ENCODE measurements around the gene PDIA5.

PDIA5 gene

DNA sequence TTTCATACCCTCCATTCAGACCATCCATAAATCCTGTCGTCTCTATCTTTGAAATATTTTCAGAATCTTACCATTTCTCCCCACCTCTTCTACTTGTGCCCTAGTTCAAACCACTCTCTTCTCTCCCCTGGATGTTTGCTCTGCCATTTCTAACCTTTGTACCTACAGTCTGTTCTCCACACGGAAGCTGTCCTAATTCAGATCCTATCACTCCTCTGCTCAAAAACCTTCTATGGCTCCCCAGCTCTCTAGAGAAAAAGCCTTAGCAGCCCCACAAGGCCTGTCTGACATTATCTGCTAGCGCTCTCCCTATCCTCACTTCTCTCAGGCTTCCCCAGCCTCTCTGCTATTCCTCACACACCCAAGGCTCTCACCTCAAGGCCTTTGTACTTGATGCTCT lies 34.8 kb upstream of the PDIA5 start:
- H3K4me1 ChIP-seq (ENCODE audit: insufficient read depth, insufficient read length) = no peaks in the 10 kb centered on the region
- no peak for TF ChIP-seq ZNF274 (IDR thresholded peaks at IDR 0.05; ENCODE audit: low read depth, low read length)
- no peak for TF ChIP-seq YY1 (IDR thresholded peaks at IDR 0.05; ENCODE audit: insufficient read depth, insufficient read length)
- no peak for TF ChIP-seq SUZ12 (IDR thresholded peaks at IDR 0.05; ENCODE audit: extremely low read depth, insufficient read depth, insufficient read length)
- H3K36me3 ChIP-seq (ENCODE audit: insufficient read depth, insufficient read length, low read length) = no peaks in the 10 kb centered on the region
- H3K27me3 ChIP-seq (ENCODE audit: insufficient read depth, insufficient read length) = peaks cover 43% of the 10 kb centered on the region
- no peaks in the 10 kb centered on the region for H3K9me3 ChIP-seq (ENCODE audit: insufficient read depth, low read length)
- no peak overlapping the region for H3K4me3 ChIP-seq (ENCODE audit: insufficient read length, low read depth)
- H3K9ac ChIP-seq (ENCODE audit: insufficient read length, low read depth) = no peak overlapping the region
- no peak for DNase-seq (ENCODE audit: low read depth, low spot score)

DNA sequence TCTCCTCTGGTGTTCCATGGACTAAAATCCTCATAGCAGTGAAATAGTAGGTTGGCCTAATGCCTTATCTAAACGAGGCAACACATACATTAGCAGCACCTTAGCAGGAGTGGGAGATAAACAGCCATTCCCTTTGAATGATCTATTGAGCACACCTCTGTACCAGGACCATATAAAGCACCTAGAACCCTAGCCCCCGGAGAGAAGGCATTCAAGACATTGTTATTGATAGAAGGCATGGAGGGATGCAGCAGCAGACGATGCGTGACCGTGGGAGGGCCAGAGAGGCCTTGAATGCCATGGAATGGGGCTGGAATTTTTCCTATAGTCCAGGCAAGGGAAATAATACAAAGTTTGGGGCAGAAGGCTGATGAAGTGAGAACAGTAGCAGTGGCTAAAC lies 32.7 kb upstream of the PDIA5 start:
- TF ChIP-seq SUZ12 (IDR thresholded peaks at IDR 0.05; ENCODE audit: extremely low read depth, insufficient read depth, insufficient read length) (no peak), ZNF274 (IDR thresholded peaks at IDR 0.05; ENCODE audit: low read depth, low read length) (no peak), YY1 (IDR thresholded peaks at IDR 0.05; ENCODE audit: insufficient read depth, insufficient read length) (no peak)
- H3K4me3 ChIP-seq (ENCODE audit: insufficient read length, low read depth) = no peak overlapping the region
- peaks cover 32% of the 10 kb centered on the region for H3K27me3 ChIP-seq (ENCODE audit: insufficient read depth, insufficient read length)
- no peaks in the 10 kb centered on the region for H3K4me1 ChIP-seq (ENCODE audit: insufficient read depth, insufficient read length)
- no peak overlapping the region for H3K9ac ChIP-seq (ENCODE audit: insufficient read length, low read depth)
- H3K36me3 ChIP-seq (ENCODE audit: insufficient read depth, insufficient read length, low read length) = no peaks in the 10 kb centered on the region
- H3K9me3 ChIP-seq (ENCODE audit: insufficient read depth, low read length) = no peaks in the 10 kb centered on the region
- no peak for DNase-seq (ENCODE audit: low read depth, low spot score)

DNA sequence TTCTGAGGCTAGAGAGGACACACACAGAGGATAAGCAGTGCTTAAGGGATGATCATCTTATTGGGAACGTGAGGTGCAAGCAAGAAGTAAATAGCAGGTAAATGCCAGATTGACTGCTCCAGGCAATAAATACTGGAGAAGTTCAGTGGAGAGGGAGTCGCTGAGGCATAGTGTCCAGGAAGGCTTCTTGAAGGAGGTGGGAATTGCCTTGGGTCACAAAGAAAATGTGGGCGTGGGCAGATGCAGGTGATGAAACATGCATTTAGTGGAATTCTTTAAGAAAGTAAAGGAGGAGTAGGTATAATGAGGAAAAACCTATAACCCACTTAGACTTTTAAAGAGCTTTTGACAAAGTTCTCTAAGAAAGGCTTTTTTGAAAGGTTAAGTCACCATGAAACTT lies 31.8 kb upstream of the PDIA5 start:
- Histone ChIP-seq H3K4me1 (ENCODE audit: insufficient read depth, insufficient read length) (peaks cover 2% of the 10 kb centered on the region), H3K36me3 (ENCODE audit: insufficient read depth, insufficient read length, low read length) (no peaks in the 10 kb centered on the region), H3K9me3 (ENCODE audit: insufficient read depth, low read length) (no peaks in the 10 kb centered on the region), H3K27me3 (ENCODE audit: insufficient read depth, insufficient read length) (peaks cover 24% of the 10 kb centered on the region), H3K4me3 (ENCODE audit: insufficient read length, low read depth) (no peak overlapping the region), H3K9ac (ENCODE audit: insufficient read length, low read depth) (no peak overlapping the region)
- TF ChIP-seq YY1 (IDR thresholded peaks at IDR 0.05; ENCODE audit: insufficient read depth, insufficient read length) (no peak), SUZ12 (IDR thresholded peaks at IDR 0.05; ENCODE audit: extremely low read depth, insufficient read depth, insufficient read length) (no peak), ZNF274 (IDR thresholded peaks at IDR 0.05; ENCODE audit: low read depth, low read length) (no peak)
- DNase-seq (ENCODE audit: low read depth, low spot score) = no peak

DNA sequence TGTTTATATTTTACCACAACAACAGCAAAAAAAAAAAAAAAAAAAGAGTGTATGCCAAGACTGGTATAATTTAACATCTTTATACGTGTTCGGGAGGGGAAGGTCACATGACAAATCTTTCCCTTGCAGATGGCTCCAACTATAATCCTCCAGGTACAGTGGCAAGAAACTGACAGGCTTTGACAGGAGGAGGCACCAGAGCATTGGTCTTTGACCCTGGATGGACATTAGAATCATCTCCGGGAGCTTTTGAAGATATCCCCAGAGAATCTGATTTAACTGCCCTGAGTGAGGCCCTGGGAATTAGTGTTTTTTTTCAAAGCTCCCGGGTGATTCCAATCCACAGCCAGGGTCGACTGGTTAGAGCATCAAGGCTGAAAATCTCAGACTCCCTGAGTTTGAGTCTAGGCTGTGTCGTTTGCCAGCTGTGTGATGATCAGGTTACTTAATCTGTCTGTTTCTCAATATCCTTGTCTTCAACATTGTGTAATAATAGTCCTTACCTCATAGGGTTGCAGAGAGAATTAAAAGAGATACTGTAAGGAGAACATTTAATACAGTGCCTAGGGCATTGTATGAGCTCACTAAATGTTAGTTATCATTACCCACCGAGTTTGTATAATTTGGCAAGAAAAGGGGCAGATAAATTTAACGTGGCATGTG lies 30.3 kb upstream of the PDIA5 start:
- no peak for DNase-seq (ENCODE audit: low read depth, low spot score)

DNA sequence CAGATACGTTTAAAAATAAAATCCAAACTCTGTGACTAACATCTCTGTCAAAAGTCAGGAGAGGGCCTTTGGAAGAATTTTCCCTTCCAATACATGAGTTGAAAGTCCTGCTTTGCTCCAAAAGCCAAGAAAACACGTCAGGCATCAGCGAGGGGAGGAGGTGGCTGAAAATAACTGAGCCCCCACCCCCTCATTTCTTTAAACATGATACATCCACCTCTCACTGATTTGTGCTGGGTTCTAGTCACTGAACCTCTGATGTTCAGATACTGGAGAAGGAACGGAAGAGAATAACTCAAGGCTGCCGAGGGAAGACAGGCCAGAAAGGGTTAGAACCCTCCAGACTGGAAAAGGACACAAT lies 29.8 kb upstream of the PDIA5 start:
- no peak for TF ChIP-seq SUZ12 (IDR thresholded peaks at IDR 0.05; ENCODE audit: extremely low read depth, insufficient read depth, insufficient read length)
- TF ChIP-seq YY1 (IDR thresholded peaks at IDR 0.05; ENCODE audit: insufficient read depth, insufficient read length) = no peak
- no peak for TF ChIP-seq ZNF274 (IDR thresholded peaks at IDR 0.05; ENCODE audit: low read depth, low read length)
- no peak overlapping the region for H3K4me3 ChIP-seq (ENCODE audit: insufficient read length, low read depth)
- H3K27me3 ChIP-seq (ENCODE audit: insufficient read depth, insufficient read length) = peaks cover 6% of the 10 kb centered on the region
- DNase-seq (ENCODE audit: low read depth, low spot score) = no peak
- no peaks in the 10 kb centered on the region for H3K9me3 ChIP-seq (ENCODE audit: insufficient read depth, low read length)
- H3K4me1 ChIP-seq (ENCODE audit: insufficient read depth, insufficient read length) = peaks cover 2% of the 10 kb centered on the region
- no peaks in the 10 kb centered on the region for H3K36me3 ChIP-seq (ENCODE audit: insufficient read depth, insufficient read length, low read length)
- H3K9ac ChIP-seq (ENCODE audit: insufficient read length, low read depth) = no peak overlapping the region

More for the DNA sequence above, 30.3 kb upstream of the PDIA5 start:
- no peaks in the 10 kb centered on the region for H3K9me3 ChIP-seq (ENCODE audit: insufficient read depth, low read length)
- TF ChIP-seq YY1 (IDR thresholded peaks at IDR 0.05; ENCODE audit: insufficient read depth, insufficient read length) (no peak), ZNF274 (IDR thresholded peaks at IDR 0.05; ENCODE audit: low read depth, low read length) (no peak), SUZ12 (IDR thresholded peaks at IDR 0.05; ENCODE audit: extremely low read depth, insufficient read depth, insufficient read length) (no peak)
- H3K4me3 ChIP-seq (ENCODE audit: insufficient read length, low read depth) = no peak overlapping the region
- H3K4me1 ChIP-seq (ENCODE audit: insufficient read depth, insufficient read length) = peaks cover 2% of the 10 kb centered on the region
- H3K36me3 ChIP-seq (ENCODE audit: insufficient read depth, insufficient read length, low read length) = no peaks in the 10 kb centered on the region
- no peak overlapping the region for H3K9ac ChIP-seq (ENCODE audit: insufficient read length, low read depth)
- H3K27me3 ChIP-seq (ENCODE audit: insufficient read depth, insufficient read length) = peaks cover 11% of the 10 kb centered on the region

DNA sequence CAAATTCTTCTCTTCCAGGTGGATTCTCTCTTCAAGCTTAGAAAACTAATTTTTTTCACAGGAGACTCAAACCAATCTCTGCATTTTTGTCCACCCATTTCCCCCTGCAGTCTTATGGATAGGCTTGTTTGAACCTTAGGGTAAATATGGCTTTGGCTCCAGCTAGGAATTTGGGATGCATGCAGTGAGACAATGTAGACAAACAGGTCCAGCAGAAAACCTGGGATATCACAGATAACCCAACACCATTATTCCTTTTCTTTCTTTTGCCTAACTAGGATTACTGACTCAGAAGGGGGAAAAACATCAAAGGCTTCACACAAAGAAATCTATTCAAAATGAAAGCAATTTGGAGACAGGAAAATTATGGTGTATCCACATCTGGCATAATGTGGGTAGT lies 28.1 kb upstream of the PDIA5 start:
- Histone ChIP-seq H3K4me1 (ENCODE audit: insufficient read depth, insufficient read length) (peaks cover 2% of the 10 kb centered on the region), H3K9me3 (ENCODE audit: insufficient read depth, low read length) (no peaks in the 10 kb centered on the region), H3K4me3 (ENCODE audit: insufficient read length, low read depth) (no peak overlapping the region), H3K36me3 (ENCODE audit: insufficient read depth, insufficient read length, low read length) (no peaks in the 10 kb centered on the region), H3K27me3 (ENCODE audit: insufficient read depth, insufficient read length) (no peaks in the 10 kb centered on the region), H3K9ac (ENCODE audit: insufficient read length, low read depth) (no peak overlapping the region)
- TF ChIP-seq ZNF274 (IDR thresholded peaks at IDR 0.05; ENCODE audit: low read depth, low read length) = no peak
- TF ChIP-seq SUZ12 (IDR thresholded peaks at IDR 0.05; ENCODE audit: extremely low read depth, insufficient read depth, insufficient read length) = no peak
- DNase-seq (ENCODE audit: low read depth, low spot score) = no peak

DNA sequence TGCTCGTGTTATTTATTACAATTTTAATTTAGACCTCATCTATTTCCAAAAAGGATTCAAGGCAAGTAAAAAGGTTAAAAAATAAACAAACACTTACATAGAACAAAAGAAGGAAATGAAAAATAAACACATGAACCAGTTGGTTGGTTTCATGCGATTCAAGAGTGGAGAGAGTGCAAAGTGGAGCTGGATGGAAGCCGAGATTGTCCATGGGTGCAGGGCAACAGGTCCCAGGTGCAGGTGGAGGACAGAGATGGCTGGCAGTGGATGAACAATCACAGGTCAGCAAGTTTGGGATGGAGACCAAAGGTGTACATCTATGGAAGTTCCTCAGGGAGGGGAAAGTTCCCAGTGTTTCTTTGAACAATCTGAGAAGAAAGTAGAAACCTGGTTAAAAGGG lies 27.6 kb upstream of the PDIA5 start:
- Histone ChIP-seq H3K9me3 (ENCODE audit: insufficient read depth, low read length) (no peaks in the 10 kb centered on the region), H3K4me3 (ENCODE audit: insufficient read length, low read depth) (no peak overlapping the region), H3K4me1 (ENCODE audit: insufficient read depth, insufficient read length) (peaks cover 2% of the 10 kb centered on the region), H3K27me3 (ENCODE audit: insufficient read depth, insufficient read length) (no peaks in the 10 kb centered on the region), H3K36me3 (ENCODE audit: insufficient read depth, insufficient read length, low read length) (no peaks in the 10 kb centered on the region), H3K9ac (ENCODE audit: insufficient read length, low read depth) (no peak overlapping the region)
- no peak for DNase-seq (ENCODE audit: low read depth, low spot score)
- TF ChIP-seq SUZ12 (IDR thresholded peaks at IDR 0.05; ENCODE audit: extremely low read depth, insufficient read depth, insufficient read length) (no peak), ZNF274 (IDR thresholded peaks at IDR 0.05; ENCODE audit: low read depth, low read length) (no peak), YY1 (IDR thresholded peaks at IDR 0.05; ENCODE audit: insufficient read depth, insufficient read length) (no peak)
